ENCODE measurements around the gene NME3.

NME3 gene

GRCh38 chr16:1780677-1781072 is 9.3 kb upstream of the NME3 start:
- no peak for DNase-seq (ENCODE audit: low read depth)

GRCh38 chr16:1779741-1780676 is 8.7 kb upstream of the NME3 start:
- DNase-seq (ENCODE audit: low read depth): no peak

- DNase-seq (ENCODE audit: low read depth): no peak
These were observed 7.9 kb upstream of the NME3 start for GRCh38 chr16:1779234-1779701.

GRCh38 chr16:1778200-1779179 is 7.1 kb upstream of the NME3 start:
- no peak for DNase-seq (ENCODE audit: low read depth)

- DNase-seq (ENCODE audit: low read depth): no peak
These were observed 6.2 kb upstream of the NME3 start for GRCh38 chr16:1777375-1778199.

- no peak for DNase-seq (ENCODE audit: low read depth)
These were observed 5.6 kb upstream of the NME3 start for GRCh38 chr16:1776991-1777374.

- DNase-seq (ENCODE audit: low read depth): no peak
These were observed 5.3 kb upstream of the NME3 start for GRCh38 chr16:1776672-1776955.

- no peak for DNase-seq (ENCODE audit: low read depth)
These were observed 4.7 kb upstream of the NME3 start for GRCh38 chr16:1775846-1776671.

GRCh38 chr16:1775006-1775845 is 3.9 kb upstream of the NME3 start:
- no peak for DNase-seq (ENCODE audit: low read depth)

- DNase-seq (ENCODE audit: low read depth): no peak
These were observed 3.1 kb upstream of the NME3 start for GRCh38 chr16:1774448-1774780.

- no peak for DNase-seq (ENCODE audit: low read depth)
These were observed 2.5 kb upstream of the NME3 start for GRCh38 chr16:1773703-1774447.

- DNase-seq (ENCODE audit: low read depth): peak; percentile 75
These were observed 1.8 kb upstream of the NME3 start, which contains the start of gene MRPS34 for GRCh38 chr16:1772908-1773702. Gene MRPS34, minus strand, starts transcription at chr16:1773134. Its CDS starts 15 bp downstream, at chr16:1773119.

GRCh38 chr16:1772362-1772907 is 1.1 kb upstream of the NME3 start, which contains the start of gene EME2:
Gene EME2, plus strand, starts transcription at chr16:1772810. Its CDS starts 418 bp downstream, at chr16:1773228.
- peak; percentile 41 for DNase-seq (ENCODE audit: low read depth)

- DNase-seq (ENCODE audit: low read depth): no peak
These were observed 570 bp upstream of the NME3 start for GRCh38 chr16:1771864-1772361.

- peak; percentile 45 for DNase-seq (ENCODE audit: low read depth)
These were observed 785 bp downstream of the NME3 start for GRCh38 chr16:1770328-1771187.

- DNase-seq (ENCODE audit: low read depth): no peak
These were observed 1.7 kb downstream of the NME3 start for GRCh38 chr16:1769402-1770300.
